Measurements from ENCODE around the gene MSLN. TPM values are rescaled to one million over a fixed set of nuclear protein-coding genes. Genes with fewer than 3 reads are reported as not detected.
A peak's percentile ranks its signal among the peaks of the same experiment; 100 is the strongest.
"Not testable (repeated sequence)": the region's sequence is repeated elsewhere in the genome, so short reads cannot be mapped to it uniquely, and the experiment has no call there.

Gene MSLN
- total RNA-seq, 4 donors from 2014 or later: 0.79 to 5.4 (median 2.3) TPM

GRCh38 chr16:741986-742629, 18.4 kb upstream of the MSLN start:
- TF ChIP-seq POLR2A (IDR thresholded peaks at IDR 0.05) (no peak), CTCF (IDR thresholded peaks at IDR 0.05) (no peak)
- WGBS, 2 donors: 84 to 87% methylated on average over 6 to 13 of the region's 15 CpGs

GRCh38 chr16:742894-743293, 17.6 kb upstream of the MSLN start:
- Histone ChIP-seq H3K36me3 (peaks cover 0 to 15% (median under 1%) of the 10 kb centered on the region in 3 donors), H3K4me1 (peaks cover 11 to 28% (median 13%) of the 10 kb centered on the region in 3 donors), H3K27me3 (peaks cover 0 to 12% (median 0%) of the 10 kb centered on the region in 4 donors)
- H3K27ac ChIP-seq; H3K9me3 ChIP-seq; intact Hi-C loops (cut with DNase I); DNase-seq; H3K4me3 ChIP-seq: not testable (repeated sequence)
- WGBS, 2 donors: 80 to 82% methylated on average over 14 of the region's 14 CpGs

More at GRCh38 chr16:741986-742629, 18.4 kb upstream of the MSLN start:
- Histone ChIP-seq H3K4me3 (no peak overlapping the region), H3K36me3 (peaks cover 0 to 23% (median 8%) of the 10 kb centered on the region in 3 donors), H3K4me1 (peaks cover 11 to 33% (median 15%) of the 10 kb centered on the region in 3 donors), H3K9me3 (no peaks in the 10 kb centered on the region), H3K27ac (no peak overlapping the region), H3K27me3 (peaks cover 0 to 12% (median 0%) of the 10 kb centered on the region in 4 donors)
- no peak for DNase-seq
- intact Hi-C loops (cut with DNase I): no loop called here

GRCh38 chr16:743794-744500, 16.6 kb upstream of the MSLN start:
- 76 to 81% methylated on average over 8 to 9 of the region's 21 CpGs for WGBS, 2 donors
- Histone ChIP-seq H3K9me3 (no peaks in the 10 kb centered on the region), H3K27ac (no peak overlapping the region), H3K4me3 (no peak overlapping the region), H3K4me1 (peaks cover 11 to 24% (median 13%) of the 10 kb centered on the region in 3 donors), H3K27me3 (peaks cover 0 to 12% (median 0%) of the 10 kb centered on the region in 4 donors), H3K36me3 (peaks cover 0 to 4% (median 0%) of the 10 kb centered on the region in 3 donors)
- intact Hi-C loops (cut with DNase I): no loop called here
- DNase-seq: no peak
- TF ChIP-seq CTCF (IDR thresholded peaks at IDR 0.05): no peak
- TF ChIP-seq POLR2A (IDR thresholded peaks at IDR 0.05): no peak

GRCh38 chr16:745739-746138, 14.8 kb upstream of the MSLN start:
- Histone ChIP-seq H3K27ac (no peak overlapping the region), H3K27me3 (peaks cover 0 to 17% (median 0%) of the 10 kb centered on the region in 4 donors), H3K4me3 (no peak overlapping the region), H3K36me3 (no peaks in the 10 kb centered on the region), H3K4me1 (peaks cover 0 to 10% (median 4%) of the 10 kb centered on the region in 3 donors), H3K9me3 (no peaks in the 10 kb centered on the region)
- TF ChIP-seq CTCF (IDR thresholded peaks at IDR 0.05) (peak in 2 of 6 experiments; percentile 6 to 29), POLR2A (IDR thresholded peaks at IDR 0.05) (no peak)
- 7 to 16% methylated on average over 7 to 10 of the region's 14 CpGs for WGBS, 2 donors
- intact Hi-C loops (cut with DNase I): no loop called here
- no peak for DNase-seq

- WGBS, 2 donors: 47 to 80% methylated on average over 3 to 7 of the region's 13 CpGs
- H3K36me3 ChIP-seq: no peaks in the 10 kb centered on the region
- H3K9me3 ChIP-seq: no peaks in the 10 kb centered on the region
- H3K27ac ChIP-seq: no peak overlapping the region
- TF ChIP-seq POLR2A (IDR thresholded peaks at IDR 0.05): no peak
- intact Hi-C loops (cut with DNase I): no loop called here
- H3K4me1 ChIP-seq: peaks cover 0 to 7% (median 0%) of the 10 kb centered on the region in 3 donors
- no peak overlapping the region for H3K4me3 ChIP-seq
- peaks cover 0 to 26% (median 0%) of the 10 kb centered on the region in 4 donors for H3K27me3 ChIP-seq
- no peak for DNase-seq
These were observed 13.9 kb upstream of the MSLN start for GRCh38 chr16:746637-747036.

All from esophagus squamous epithelium (tissue), 5 donors.